ENCODE data around the gene MAP3K13.
A peak's percentile ranks its signal among the peaks of the same experiment; 100 is the strongest.
"Not testable (repeated sequence)": the region's sequence is repeated elsewhere in the genome, so short reads cannot be mapped to it uniquely, and the experiment has no call there.

Gene MAP3K13

GRCh38 chr3:185439745-185440466 is 77.0 kb downstream of the MAP3K13 start:
- H3K4me3 ChIP-seq (ENCODE audit: low read length): no peak overlapping the region
- DNase-seq (ENCODE audit: low read depth): no peak
- TF ChIP-seq CTCF (IDR thresholded peaks at IDR 0.05; ENCODE audit: insufficient read depth, low read depth, low read length, missing control alignments): no peak

- no peak overlapping the region for H3K4me3 ChIP-seq (ENCODE audit: low read length)
- DNase-seq (ENCODE audit: low read depth): peak; percentile 13
- TF ChIP-seq CTCF (IDR thresholded peaks at IDR 0.05; ENCODE audit: insufficient read depth, low read depth, low read length, missing control alignments): no peak
Observed at GRCh38 chr3:185442031-185442430, 79.1 kb downstream of the MAP3K13 start.

GRCh38 chr3:185444329-185444728 is 81.4 kb downstream of the MAP3K13 start:
- H3K4me3 ChIP-seq (ENCODE audit: low read length): no peak overlapping the region
- DNase-seq (ENCODE audit: low read depth): no peak
- no peak for TF ChIP-seq CTCF (IDR thresholded peaks at IDR 0.05; ENCODE audit: insufficient read depth, low read depth, low read length, missing control alignments)

GRCh38 chr3:185448107-185448506 is 85.2 kb downstream of the MAP3K13 start:
- peak; percentile 39 for DNase-seq (ENCODE audit: low read depth)
- H3K4me3 ChIP-seq (ENCODE audit: low read length): no peak overlapping the region
- TF ChIP-seq CTCF (IDR thresholded peaks at IDR 0.05; ENCODE audit: insufficient read depth, low read depth, low read length, missing control alignments): no peak

GRCh38 chr3:185451432-185451831 is 88.5 kb downstream of the MAP3K13 start:
- not testable (repeated sequence) for H3K4me3 ChIP-seq (ENCODE audit: low read length); DNase-seq (ENCODE audit: low read depth)

GRCh38 chr3:185457376-185457775 is 94.4 kb downstream of the MAP3K13 start:
- TF ChIP-seq CTCF (IDR thresholded peaks at IDR 0.05; ENCODE audit: insufficient read depth, low read depth, low read length, missing control alignments): no peak
- no peak overlapping the region for H3K4me3 ChIP-seq (ENCODE audit: low read length)
- no peak for DNase-seq (ENCODE audit: low read depth)

- DNase-seq (ENCODE audit: low read depth): no peak
- TF ChIP-seq CTCF (IDR thresholded peaks at IDR 0.05; ENCODE audit: insufficient read depth, low read depth, low read length, missing control alignments): no peak
- no peak overlapping the region for H3K4me3 ChIP-seq (ENCODE audit: low read length)
Observed at GRCh38 chr3:185460309-185460708, 97.4 kb downstream of the MAP3K13 start.

Data from epithelial cell of esophagus (primary cell).